Measurements from ENCODE around the gene AP1G2.
A peak's percentile ranks its signal among the peaks of the same experiment; 100 is the strongest.
"Not testable (repeated sequence)": the region's sequence is repeated elsewhere in the genome, so short reads cannot be mapped to it uniquely, and the experiment has no call there.

The AP1G2 gene, protein sequence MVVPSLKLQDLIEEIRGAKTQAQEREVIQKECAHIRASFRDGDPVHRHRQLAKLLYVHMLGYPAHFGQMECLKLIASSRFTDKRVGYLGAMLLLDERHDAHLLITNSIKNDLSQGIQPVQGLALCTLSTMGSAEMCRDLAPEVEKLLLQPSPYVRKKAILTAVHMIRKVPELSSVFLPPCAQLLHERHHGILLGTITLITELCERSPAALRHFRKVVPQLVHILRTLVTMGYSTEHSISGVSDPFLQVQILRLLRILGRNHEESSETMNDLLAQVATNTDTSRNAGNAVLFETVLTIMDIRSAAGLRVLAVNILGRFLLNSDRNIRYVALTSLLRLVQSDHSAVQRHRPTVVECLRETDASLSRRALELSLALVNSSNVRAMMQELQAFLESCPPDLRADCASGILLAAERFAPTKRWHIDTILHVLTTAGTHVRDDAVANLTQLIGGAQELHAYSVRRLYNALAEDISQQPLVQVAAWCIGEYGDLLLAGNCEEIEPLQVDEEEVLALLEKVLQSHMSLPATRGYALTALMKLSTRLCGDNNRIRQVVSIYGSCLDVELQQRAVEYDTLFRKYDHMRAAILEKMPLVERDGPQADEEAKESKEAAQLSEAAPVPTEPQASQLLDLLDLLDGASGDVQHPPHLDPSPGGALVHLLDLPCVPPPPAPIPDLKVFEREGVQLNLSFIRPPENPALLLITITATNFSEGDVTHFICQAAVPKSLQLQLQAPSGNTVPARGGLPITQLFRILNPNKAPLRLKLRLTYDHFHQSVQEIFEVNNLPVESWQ

DNA sequence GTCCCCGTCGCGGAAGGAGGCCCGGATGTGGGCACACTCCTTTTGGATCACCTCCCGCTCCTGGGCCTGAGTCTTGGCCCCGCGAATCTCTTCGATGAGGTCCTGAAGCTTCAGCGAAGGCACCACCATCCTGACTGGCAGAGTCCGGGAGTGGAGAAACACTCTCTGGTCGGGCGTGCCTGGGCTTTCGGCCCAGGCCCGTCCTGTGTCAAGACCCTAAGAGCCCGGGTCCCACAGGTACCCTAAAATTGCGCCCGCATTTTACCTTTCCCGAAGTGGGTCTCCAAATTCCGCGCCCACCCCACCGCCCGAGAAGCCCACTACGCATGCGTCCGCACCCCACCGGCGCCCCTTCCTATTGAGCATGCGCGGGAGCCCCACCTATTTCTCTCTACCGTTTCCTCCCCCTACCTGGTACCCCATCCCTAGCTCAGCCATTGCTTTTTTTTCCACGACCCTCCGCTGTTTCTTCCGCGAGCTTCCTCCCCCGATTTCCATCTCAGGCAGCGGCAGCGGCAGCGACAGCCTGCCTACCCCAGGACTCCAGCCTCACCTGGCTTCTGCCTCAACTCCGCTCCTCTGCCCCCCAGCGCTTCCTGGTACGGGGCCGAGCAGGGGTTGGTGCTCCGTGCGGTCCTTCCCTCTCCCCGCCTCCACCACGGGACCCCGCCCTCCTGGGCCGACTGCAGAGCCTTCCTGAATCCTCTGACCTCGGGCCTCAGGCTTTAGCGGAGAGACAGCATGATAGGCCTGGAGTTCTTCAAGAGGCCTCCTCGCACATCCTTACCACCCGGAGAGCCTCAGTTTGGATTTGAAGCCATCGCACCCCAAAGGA, at the start of gene AP1G2:
Gene AP1G2 (minus strand): TSS at position 606 of the 835 bp plus-strand sequence. CDS start 477 bp downstream, at position 129.
- peak within 1 kb of the TSS; percentile 99 for H3K4me3 Mint-ChIP-seq
- peaks cover 35% of the 10 kb centered on the region for H3K4me1 Mint-ChIP-seq (ENCODE audit: low read depth)
- peaks cover 4% of the 10 kb centered on the region for H3K36me3 Mint-ChIP-seq
- H3K27ac Mint-ChIP-seq = peak within 1 kb of the TSS; percentile 96
- no peaks in the 10 kb centered on the region for H3K27me3 Mint-ChIP-seq
- H3K9me3 Mint-ChIP-seq (ENCODE audit: low read depth) = no peaks in the 10 kb centered on the region

DNA sequence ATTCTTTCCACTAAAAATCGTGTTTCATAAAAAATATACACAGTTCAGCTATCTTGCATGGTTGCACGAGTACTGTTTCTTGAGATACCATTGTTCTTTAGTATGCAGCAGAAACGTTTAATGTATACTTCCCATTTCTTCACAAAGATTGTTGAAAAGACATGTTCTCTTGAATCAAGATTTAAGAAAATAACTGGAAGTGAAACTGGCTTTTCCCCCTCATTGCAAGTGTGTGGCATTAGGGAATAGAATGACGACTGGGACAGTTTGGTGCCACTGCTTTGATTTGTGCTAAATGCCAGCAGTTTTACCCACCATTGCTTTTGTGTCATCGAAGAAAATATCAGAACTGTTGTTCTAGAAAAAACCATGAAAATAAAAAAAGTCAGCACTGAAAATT, 48.3 kb upstream of the AP1G2 start:
- no peak overlapping the region for H3K4me3 Mint-ChIP-seq
- H3K4me1 Mint-ChIP-seq (ENCODE audit: low read depth) = peaks cover 17% of the 10 kb centered on the region
- no peaks in the 10 kb centered on the region for H3K27me3 Mint-ChIP-seq
- no peak overlapping the region for H3K27ac Mint-ChIP-seq
- no peaks in the 10 kb centered on the region for H3K36me3 Mint-ChIP-seq
- no peaks in the 10 kb centered on the region for H3K9me3 Mint-ChIP-seq (ENCODE audit: low read depth)

DNA sequence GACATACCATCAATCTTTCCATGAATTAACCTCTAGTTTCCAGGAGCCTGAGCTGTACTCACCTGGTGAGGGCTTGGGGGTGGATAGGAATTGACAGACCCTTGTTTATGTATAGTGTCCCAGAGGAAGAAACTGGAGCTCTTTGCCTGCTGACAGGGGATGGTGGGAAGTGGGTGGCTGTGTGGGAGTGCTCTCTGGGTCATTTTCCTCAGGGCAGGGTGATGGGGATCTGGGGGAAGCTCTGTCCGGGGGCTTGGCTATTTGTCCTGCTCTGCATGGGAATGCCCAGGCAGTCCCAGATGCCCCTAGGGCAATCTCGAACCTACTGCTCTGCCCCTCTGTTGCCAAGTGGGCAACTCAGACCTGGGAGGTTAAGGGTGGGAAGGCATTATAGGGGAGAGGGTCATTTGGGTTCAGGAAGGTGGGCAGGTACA, 46.8 kb upstream of the AP1G2 start:
- H3K27me3 Mint-ChIP-seq = no peaks in the 10 kb centered on the region
- H3K4me1 Mint-ChIP-seq (ENCODE audit: low read depth) = peaks cover 32% of the 10 kb centered on the region
- H3K9me3 Mint-ChIP-seq (ENCODE audit: low read depth) = no peaks in the 10 kb centered on the region
- no peak overlapping the region for H3K27ac Mint-ChIP-seq
- H3K4me3 Mint-ChIP-seq = no peak overlapping the region
- peaks cover 2% of the 10 kb centered on the region for H3K36me3 Mint-ChIP-seq

DNA sequence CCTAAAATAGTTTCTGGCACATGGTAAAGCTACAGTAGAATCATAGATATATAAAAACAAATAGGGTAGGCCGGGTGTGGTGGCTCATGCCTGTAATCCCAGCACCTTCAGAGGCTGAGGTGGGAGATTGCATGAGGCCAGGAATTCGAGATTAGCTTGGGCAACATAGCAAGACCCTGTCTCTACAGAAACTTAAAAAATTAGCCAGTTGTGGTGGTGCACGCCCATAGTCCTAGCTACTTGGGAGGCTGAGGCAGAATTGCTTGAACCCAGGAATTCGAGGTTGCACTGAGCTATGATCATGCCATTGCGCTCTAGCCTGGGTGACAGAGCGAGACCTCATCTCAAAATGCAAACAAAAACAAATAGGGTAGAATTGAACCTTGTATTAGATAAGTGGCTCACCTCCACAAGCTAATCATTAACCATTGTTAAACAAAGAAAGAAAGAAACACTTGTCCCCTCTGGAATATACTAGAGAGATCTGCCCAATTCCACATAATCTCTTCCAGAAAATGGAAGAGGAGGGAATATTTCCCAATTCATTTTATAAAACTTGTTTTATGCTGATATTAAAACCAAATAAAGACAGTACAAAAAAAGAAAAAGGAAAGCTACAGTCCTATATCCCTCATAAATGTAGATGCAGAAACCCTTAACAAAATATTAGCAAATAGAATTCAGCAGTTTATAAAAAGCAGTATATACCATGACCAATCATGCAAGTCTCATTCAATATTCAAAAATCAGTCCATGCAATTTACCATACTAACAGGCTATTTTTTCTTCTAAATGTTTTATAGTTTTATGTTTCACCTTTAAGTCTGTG, 45.9 kb upstream of the AP1G2 start:
- Mint-ChIP-seq H3K4me3 (no peak overlapping the region), H3K4me1 (ENCODE audit: low read depth) (peaks cover 39% of the 10 kb centered on the region), H3K9me3 (ENCODE audit: low read depth) (peaks cover 5% of the 10 kb centered on the region), H3K27ac (no peak overlapping the region), H3K27me3 (no peaks in the 10 kb centered on the region), H3K36me3 (peaks cover 7% of the 10 kb centered on the region)

DNA sequence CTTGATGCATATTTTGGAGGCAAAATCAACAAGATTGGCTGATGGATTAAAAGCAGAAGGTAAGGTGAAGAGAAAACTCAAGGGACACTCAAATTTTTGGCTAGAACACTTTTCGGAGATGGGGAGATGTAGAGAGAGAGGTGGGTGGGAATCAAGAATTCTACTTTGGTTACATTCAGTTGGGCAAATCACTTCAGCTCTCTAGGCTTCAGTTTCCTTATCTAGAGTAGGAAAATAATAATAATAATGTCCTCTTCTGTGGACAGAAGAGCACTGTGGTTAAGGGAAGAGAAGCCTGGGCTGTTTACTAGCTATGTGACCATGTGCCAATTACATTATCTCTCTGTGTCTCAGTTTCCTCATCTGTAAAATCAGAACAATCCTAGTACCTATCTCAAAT, 45.2 kb upstream of the AP1G2 start:
- Mint-ChIP-seq H3K9me3 (ENCODE audit: low read depth) (peaks cover 5% of the 10 kb centered on the region), H3K4me1 (ENCODE audit: low read depth) (peaks cover 39% of the 10 kb centered on the region), H3K27ac (peak overlapping the region; percentile 37), H3K4me3 (no peak overlapping the region), H3K36me3 (peaks cover 7% of the 10 kb centered on the region), H3K27me3 (no peaks in the 10 kb centered on the region)

DNA sequence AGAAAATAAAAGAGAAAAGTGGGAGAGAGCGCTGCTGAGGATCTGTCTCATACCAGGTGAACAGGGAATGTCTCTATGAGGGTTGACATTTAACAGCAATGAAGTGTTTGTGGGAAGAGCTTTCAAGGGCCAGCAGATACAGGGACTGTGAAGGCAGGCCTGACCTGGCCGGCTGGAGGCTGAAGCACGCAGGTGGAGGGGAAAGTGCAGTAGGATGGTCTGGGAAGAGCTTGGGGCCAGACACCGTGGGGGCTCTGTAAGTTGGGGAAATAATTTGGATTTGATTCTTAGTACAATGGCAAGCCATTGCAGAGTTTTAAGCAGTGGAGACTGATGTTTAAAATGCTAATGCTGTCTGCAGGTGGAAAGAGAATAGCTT, 44.8 kb upstream of the AP1G2 start:
- Mint-ChIP-seq H3K27me3 (no peaks in the 10 kb centered on the region), H3K27ac (peak overlapping the region; percentile 37)

DNA sequence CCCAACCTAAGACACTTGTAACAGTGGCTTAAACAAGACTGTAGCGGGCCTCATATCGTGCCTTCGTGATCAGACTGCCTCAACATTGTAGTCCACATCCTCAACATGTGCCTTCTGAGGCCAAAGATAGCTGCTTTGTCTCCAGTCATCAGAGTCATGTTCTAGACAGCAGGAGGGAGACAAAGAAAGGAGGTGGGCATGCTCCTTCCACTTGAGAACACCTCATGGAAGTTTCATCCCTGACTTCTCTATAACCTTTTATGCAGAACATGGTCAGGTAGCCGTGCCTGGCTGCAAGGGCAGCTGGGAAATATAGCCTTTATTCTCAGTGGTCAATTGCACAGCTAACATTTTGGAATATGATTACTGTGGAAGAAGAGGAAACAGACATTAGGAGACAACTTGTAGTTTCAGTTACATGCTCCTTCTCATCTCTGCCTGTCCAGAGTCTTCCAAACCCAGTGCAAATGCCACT, 43.3 kb upstream of the AP1G2 start:
- Mint-ChIP-seq H3K27ac (peak overlapping the region; percentile 96), H3K4me3 (peak overlapping the region; percentile 75), H3K9me3 (ENCODE audit: low read depth) (peaks cover 5% of the 10 kb centered on the region), H3K27me3 (no peaks in the 10 kb centered on the region), H3K4me1 (ENCODE audit: low read depth) (peaks cover 46% of the 10 kb centered on the region), H3K36me3 (peaks cover 7% of the 10 kb centered on the region)

More for the DNA sequence above, 44.8 kb upstream of the AP1G2 start:
- peaks cover 40% of the 10 kb centered on the region for H3K4me1 Mint-ChIP-seq (ENCODE audit: low read depth)
- peaks cover 5% of the 10 kb centered on the region for H3K9me3 Mint-ChIP-seq (ENCODE audit: low read depth)
- H3K36me3 Mint-ChIP-seq = peaks cover 7% of the 10 kb centered on the region
- H3K4me3 Mint-ChIP-seq = no peak overlapping the region

DNA sequence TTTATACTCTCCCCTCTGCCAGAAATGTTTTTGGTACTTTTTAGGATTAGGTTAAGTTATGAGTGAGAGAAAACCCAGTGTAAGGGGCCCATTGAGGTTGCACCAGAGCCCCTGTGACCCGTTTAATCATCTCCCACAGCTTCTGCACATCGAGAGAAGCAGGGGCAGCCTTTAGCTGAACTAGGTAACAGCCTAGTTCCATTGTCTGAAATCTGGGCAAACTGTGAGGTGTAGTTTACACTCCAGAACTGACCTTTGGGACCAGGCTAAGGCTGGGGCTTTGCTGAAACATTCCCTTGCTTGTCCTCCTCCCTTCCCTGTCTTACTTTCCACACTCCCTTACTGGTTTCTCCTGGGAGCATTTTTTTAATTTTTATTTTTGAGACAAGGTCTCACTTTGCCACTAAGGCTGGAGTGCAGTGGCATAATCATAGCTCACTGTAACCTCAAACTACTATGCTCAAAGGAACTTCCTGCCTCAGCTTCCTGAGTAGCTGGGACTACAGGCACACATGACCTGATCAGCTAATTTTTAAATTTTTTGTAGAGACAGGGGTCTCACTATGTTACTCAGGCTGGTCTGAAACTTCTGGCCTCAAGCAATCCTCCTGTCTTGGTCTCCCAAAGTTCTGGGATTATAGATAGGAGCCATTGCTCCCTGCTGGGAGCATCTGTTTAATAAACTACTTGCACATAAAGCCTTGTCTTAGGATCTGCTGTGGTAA, 42.7 kb upstream of the AP1G2 start:
- H3K27me3 Mint-ChIP-seq = no peaks in the 10 kb centered on the region
- peaks cover 49% of the 10 kb centered on the region for H3K4me1 Mint-ChIP-seq (ENCODE audit: low read depth)
- peaks cover 7% of the 10 kb centered on the region for H3K36me3 Mint-ChIP-seq
- H3K4me3 Mint-ChIP-seq = peak overlapping the region; percentile 75
- H3K27ac Mint-ChIP-seq = peak overlapping the region; percentile 96
- H3K9me3 Mint-ChIP-seq (ENCODE audit: low read depth) = peaks cover 5% of the 10 kb centered on the region

DNA sequence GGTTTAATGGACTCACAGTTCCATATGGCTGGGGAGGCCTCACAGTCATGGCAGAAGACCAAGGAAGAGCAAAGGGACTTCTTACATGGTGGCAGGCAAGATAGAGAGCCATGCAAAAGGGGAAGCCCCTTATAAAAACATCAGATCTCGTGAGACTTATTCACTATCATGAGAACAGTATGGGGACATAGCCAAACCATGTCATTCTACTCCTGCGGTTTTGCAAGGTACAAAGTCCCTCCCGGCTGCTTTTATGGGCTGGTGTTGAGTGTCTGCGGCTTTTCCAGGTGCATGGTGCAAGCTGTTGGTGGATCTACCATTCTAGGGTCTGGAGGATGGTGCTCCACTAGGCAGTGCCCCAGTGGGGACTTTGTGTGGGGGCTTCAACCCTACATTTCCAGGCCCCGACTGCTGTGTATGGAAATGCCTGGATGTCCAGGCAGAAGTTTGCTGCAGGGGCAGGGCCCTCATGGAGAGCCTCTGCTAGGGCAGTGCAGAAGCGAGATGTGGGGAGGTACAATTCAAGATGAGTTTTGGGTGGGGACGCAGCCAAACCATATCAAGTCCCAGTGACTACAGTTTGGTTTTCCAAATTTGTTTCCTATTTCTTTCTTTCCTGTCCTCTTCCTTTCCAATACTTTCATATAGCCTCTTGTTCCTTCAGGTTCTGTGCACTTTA, 42.0 kb upstream of the AP1G2 start:
- Mint-ChIP-seq H3K27ac (peak overlapping the region; percentile 96), H3K4me1 (ENCODE audit: low read depth) (peaks cover 49% of the 10 kb centered on the region), H3K4me3 (peak overlapping the region; percentile 34)
- H3K9me3 Mint-ChIP-seq (ENCODE audit: low read depth); H3K27me3 Mint-ChIP-seq; H3K36me3 Mint-ChIP-seq: not testable (repeated sequence)

DNA sequence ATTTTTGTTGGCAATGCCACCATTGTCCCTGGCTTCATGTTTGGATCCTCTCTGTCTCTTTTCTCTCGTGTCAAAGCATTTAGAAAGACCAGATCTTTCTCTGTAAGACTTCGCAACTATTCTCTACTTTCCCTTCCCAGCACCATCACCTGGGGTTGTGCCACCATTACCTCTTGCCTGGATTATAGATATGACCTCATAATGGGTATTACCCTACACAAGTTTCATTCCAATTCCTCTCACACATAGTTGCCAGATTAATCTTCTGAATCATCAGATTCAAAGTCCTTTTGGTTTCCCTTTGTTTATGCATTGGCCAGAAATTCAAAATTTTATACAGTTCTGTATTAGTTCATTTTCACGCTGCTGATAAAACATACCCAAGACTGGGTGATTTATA, 41.4 kb upstream of the AP1G2 start:
- H3K4me3 Mint-ChIP-seq = peak overlapping the region; percentile 27
- peaks cover 49% of the 10 kb centered on the region for H3K4me1 Mint-ChIP-seq (ENCODE audit: low read depth)
- no peaks in the 10 kb centered on the region for H3K27me3 Mint-ChIP-seq
- peak overlapping the region; percentile 96 for H3K27ac Mint-ChIP-seq
- peaks cover 5% of the 10 kb centered on the region for H3K9me3 Mint-ChIP-seq (ENCODE audit: low read depth)
- H3K36me3 Mint-ChIP-seq = peaks cover 7% of the 10 kb centered on the region

DNA sequence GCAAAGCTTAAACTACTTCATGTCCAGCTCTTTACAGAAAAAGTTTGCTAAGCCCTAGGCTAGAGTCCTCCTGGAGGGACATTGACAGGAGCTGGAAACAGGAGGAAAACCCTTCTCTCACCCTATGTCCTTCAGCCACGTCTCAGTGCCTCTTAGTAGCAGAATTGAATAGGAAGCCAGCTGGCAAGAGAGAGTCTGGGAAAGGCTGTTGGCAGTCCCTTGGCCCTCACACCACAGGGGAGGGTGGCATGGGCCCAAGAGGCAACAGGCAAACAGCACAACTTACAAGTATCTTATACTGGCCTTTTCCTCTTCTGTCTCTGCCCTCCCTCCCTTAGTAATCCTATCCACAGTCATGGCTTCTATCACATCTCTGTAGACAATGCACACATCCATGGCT, 40.9 kb upstream of the AP1G2 start:
- Mint-ChIP-seq H3K27me3 (no peaks in the 10 kb centered on the region), H3K27ac (peak overlapping the region; percentile 96), H3K9me3 (ENCODE audit: low read depth) (peaks cover 5% of the 10 kb centered on the region), H3K4me1 (ENCODE audit: low read depth) (peaks cover 49% of the 10 kb centered on the region), H3K4me3 (no peak overlapping the region), H3K36me3 (peaks cover 7% of the 10 kb centered on the region)

DNA sequence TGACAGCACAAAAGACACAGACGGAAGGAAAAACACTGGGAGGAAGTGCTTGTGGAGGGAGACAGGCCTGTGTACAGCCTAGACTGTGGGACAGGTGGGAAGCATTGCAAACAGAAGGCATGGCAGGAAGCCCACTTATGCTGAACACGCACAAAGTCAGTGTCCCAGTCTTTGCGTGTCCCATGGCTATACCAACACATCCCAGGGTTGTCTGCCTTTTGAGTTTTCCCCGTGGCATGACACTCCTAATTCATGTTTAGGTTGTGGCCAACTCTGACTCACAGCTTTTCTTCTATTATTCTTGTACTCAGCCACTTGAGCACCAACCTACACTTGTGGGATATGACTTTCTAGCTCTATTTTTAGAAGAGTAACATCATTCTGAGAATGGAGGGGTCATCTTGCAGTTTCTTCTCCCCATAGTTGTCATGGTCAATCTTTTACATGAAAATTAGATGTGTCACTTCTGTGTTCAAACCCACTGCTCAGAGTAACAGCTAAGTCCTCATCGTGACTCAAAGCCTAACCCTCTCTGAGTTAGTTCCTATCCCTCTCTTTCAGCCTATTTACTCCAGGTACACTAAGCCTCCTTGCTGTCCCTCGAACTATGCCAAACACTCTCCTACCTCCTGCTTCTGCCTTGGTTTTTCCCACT, 38.5 kb upstream of the AP1G2 start:
- Mint-ChIP-seq H3K27me3 (no peaks in the 10 kb centered on the region), H3K27ac (peak overlapping the region; percentile 80), H3K36me3 (peaks cover 7% of the 10 kb centered on the region), H3K4me1 (ENCODE audit: low read depth) (peaks cover 35% of the 10 kb centered on the region), H3K4me3 (peak overlapping the region; percentile 40), H3K9me3 (ENCODE audit: low read depth) (peaks cover 5% of the 10 kb centered on the region)

Measured in activated naive CD8-positive, alpha-beta T cell (primary cell).